Liver (tissue), 9 donors: ENCODE measurements around the gene RIPK1. TPM values are rescaled to one million over a fixed set of nuclear protein-coding genes. Genes with fewer than 3 reads are reported as not detected.

Experiments used
- DNase-seq: peaks from one replicate; pipeline ENCODE4 v3.0.0-alpha.2; 2017; ENCODE audit warnings: low spot score
- H3K27ac ChIP-seq, 2 donors: one replicate each; pipeline ENCODE4 v1.7.0; 2013; ENCODE audit warnings: inconsistent platforms in 2 of 2, low read length in 2 of 2, control low read depth in 1 of 2, low read depth in 1 of 2, mild to moderate bottlenecking in 1 of 2
- H3K27me3 ChIP-seq, 4 donors: one replicate each; pipeline versions ENCODE4 v1.6.1 to v1.7.0; 2013; ENCODE audit warnings: low read length in 3 of 4, inconsistent platforms in 1 of 4, mild to moderate bottlenecking in 1 of 4, moderate library complexity in 1 of 4; ENCODE audit not compliant: control insufficient read depth in 4 of 4, insufficient read depth in 4 of 4
- H3K36me3 ChIP-seq, 4 donors: one replicate each; pipeline versions ENCODE4 v1.6.1 to v1.7.0; 2013; ENCODE audit warnings: low read length in 3 of 4, mild to moderate bottlenecking in 3 of 4, low read depth in 1 of 4, moderate library complexity in 1 of 4; ENCODE audit not compliant: control insufficient read depth in 4 of 4, insufficient read depth in 3 of 4
- H3K4me1 ChIP-seq, 4 donors: one replicate each; pipeline versions ENCODE4 v1.6.1 to v1.7.0; 2013; ENCODE audit warnings: low read length in 3 of 4, mild to moderate bottlenecking in 3 of 4, moderate library complexity in 1 of 4; ENCODE audit not compliant: control insufficient read depth in 4 of 4, insufficient read depth in 4 of 4
- H3K4me3 ChIP-seq, 3 donors: one replicate each; pipeline versions ENCODE4 v1.6.1 to v1.7.0; 2013; ENCODE audit warnings: low read length in 3 of 3, control low read depth in 1 of 3, low read depth in 1 of 3, mild to moderate bottlenecking in 1 of 3
- H3K9ac ChIP-seq, 2 donors: one replicate each; pipeline ENCODE4 v1.7.0; 2013; ENCODE audit warnings: low read length in 2 of 2, mild to moderate bottlenecking in 2 of 2, moderate library complexity in 2 of 2, control low read depth in 1 of 2, low read depth in 1 of 2
- H3K9me3 ChIP-seq, 4 donors: one replicate each; pipeline versions ENCODE4 v1.6.1 to v1.7.0; 2013; ENCODE audit warnings: low read length in 3 of 4; ENCODE audit not compliant: control insufficient read depth in 4 of 4
- EGR1 ChIP-seq, 2 donors: IDR thresholded peaks; 2 replicates each; pipeline ENCODE4 v1.6.1; 2016 to 2018; ENCODE audit warnings: antibody characterized with exemption in 2 of 2, low read depth in 2 of 2
- FOXA1 ChIP-seq: IDR thresholded peaks from 2 replicates; pipeline ENCODE4 v1.6.1; 2016; ENCODE audit warnings: antibody characterized with exemption
- FOXA2 ChIP-seq: IDR thresholded peaks from 2 replicates; pipeline ENCODE4 v1.6.1; 2016; ENCODE audit warnings: antibody characterized with exemption
- HNF4A ChIP-seq, 2 donors: conservative IDR thresholded peaks; 2 replicates each; pipeline ENCODE4 v1.6.1; 2016; ENCODE audit warnings: antibody characterized with exemption in 2 of 2, mild to moderate bottlenecking in 2 of 2
- NR2F2 ChIP-seq: IDR thresholded peaks from 2 replicates; pipeline ENCODE4 v1.6.1; 2016; ENCODE audit warnings: antibody characterized with exemption
- RAD21 ChIP-seq, 2 donors: IDR thresholded peaks; 2 replicates each; pipeline ENCODE4 v1.6.1; 2016; ENCODE audit warnings: antibody characterized with exemption in 2 of 2, mild to moderate bottlenecking in 2 of 2
- SP1 ChIP-seq: IDR thresholded peaks from 2 replicates; pipeline ENCODE4 v1.6.1; 2018; ENCODE audit warnings: antibody characterized with exemption, mild to moderate bottlenecking
- TAF1 ChIP-seq: conservative IDR thresholded peaks from 2 replicates; pipeline ENCODE4 v1.6.1; 2016; ENCODE audit warnings: antibody characterized with exemption, mild to moderate bottlenecking
- YY1 ChIP-seq: IDR thresholded peaks from 2 replicates; pipeline ENCODE4 v1.6.1; 2016; ENCODE audit warnings: antibody characterized with exemption, mild to moderate bottlenecking
- WGBS: extraction: QIAGEN DNeasy Blood & Tissue Kit; methylation state at CpG from one replicate; pipeline ENCODE4 v1.1.7; 2013; 5-methylcytosine and 5-hydroxymethylcytosine counted together
- polyA plus RNA-seq, 2 donors: library from polyadenylated mRNA; stranded (reverse) in 1 of 2; unstranded in 1 of 2; fragments of 200-250 nt in 1 of 2; fragments of >200 nt in 1 of 2; fragmentation: Nextera tagmentation in 1 of 2; extraction: Ambion mirVana in 1 of 2; gene quantifications; one replicate each; pipeline versions ENCODE4 v1.2.1 to v1.2.3, GENCODE V29; 2013 to 2015
- total RNA-seq, 2 donors: library from RNA; depleted of rRNA; stranded (reverse); fragments of >200 nt; gene quantifications; one replicate each; pipeline ENCODE4 v1.2.3, GENCODE V29; 2014
- TF ChIP-seq, protein P1 (sequence below): fragments of 150-350 bp; IDR thresholded peaks from 2 replicates; pipeline ENCODE4 v1.5.1; 2017; ENCODE audit warnings: improper control_type of control experiment, low read depth, low read length; ENCODE audit not compliant: missing input control
- TF ChIP-seq, protein P2 (sequence below): IDR thresholded peaks from 2 replicates; pipeline ENCODE4 v1.6.1; 2016; ENCODE audit warnings: antibody characterized with exemption
- TF ChIP-seq, protein P3 (sequence below): IDR thresholded peaks from 2 replicates; pipeline ENCODE4 v1.6.1; 2016; ENCODE audit warnings: antibody characterized with exemption
- donor health status: healthy.
- donor health status: healthy.
- donor health status: healthy.
- donor health status: healthy.
- donor health status: healthy.

RIPK1 gene
- total and polyA plus RNA-seq, 4 donors: 6.7 to 27.2 (median 13.3) TPM

DNA sequence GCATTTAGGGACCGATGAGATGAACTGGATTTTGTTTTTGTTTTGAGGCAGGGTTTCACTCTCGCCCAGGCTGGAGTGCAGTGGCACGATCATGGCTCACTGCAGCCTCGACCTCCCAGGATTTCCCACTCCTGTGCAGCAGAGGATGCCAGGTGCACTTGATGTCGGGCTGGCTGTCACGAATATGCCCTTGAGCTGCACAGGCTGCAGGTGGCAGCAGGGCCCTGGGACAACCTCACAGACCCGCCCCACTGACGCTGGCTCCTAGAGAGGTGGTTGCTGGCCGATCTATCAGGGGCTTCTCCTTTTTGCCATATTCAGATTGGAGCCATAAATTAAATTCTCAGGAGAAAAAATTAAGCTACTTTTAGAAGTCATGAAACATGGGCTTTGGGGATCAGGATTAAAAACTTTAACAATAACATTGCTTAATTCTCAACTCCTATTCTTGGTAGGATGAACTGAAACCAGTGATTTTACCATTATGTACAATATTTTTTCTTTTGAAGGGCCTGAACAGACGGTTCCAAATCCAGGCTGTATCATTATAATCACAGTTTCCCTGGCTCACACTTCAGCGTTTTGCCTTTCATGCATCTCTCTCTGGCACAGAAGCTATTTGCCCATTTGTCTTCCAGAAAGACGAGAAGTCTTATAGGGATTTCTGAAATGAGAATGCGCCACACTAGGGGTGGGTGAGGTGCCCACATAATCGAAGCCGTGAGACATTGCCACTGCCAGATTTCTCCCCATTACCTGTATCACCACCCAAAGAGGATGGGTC, 36.2 kb upstream of the RIPK1 start:
- H3K27me3 ChIP-seq: no peaks in the 10 kb centered on the region
- DNase-seq: no peak
- H3K4me3 ChIP-seq: no peak overlapping the region
- no peaks in the 10 kb centered on the region for H3K4me1 ChIP-seq
- no peak overlapping the region for H3K9ac ChIP-seq
- H3K9me3 ChIP-seq: no peaks in the 10 kb centered on the region
- no peak overlapping the region for H3K27ac ChIP-seq
- WGBS: 71% methylated on average over 15 of the region's 15 CpGs
- H3K36me3 ChIP-seq: no peaks in the 10 kb centered on the region
- TF ChIP-seq EGR1 (IDR thresholded peaks at IDR 0.05; ENCODE audit: low read depth in 2 of 2): no peak
- no peak for TF ChIP-seq HNF4A (conservative IDR thresholded peaks at IDR 0.05)
- no peak for TF ChIP-seq NR2F2
- no peak for TF ChIP-seq RAD21 (IDR thresholded peaks at IDR 0.05)
- no peak for TF ChIP-seq FOXA2
- TF ChIP-seq FOXA1: no peak
- TF ChIP-seq, protein P1, sequence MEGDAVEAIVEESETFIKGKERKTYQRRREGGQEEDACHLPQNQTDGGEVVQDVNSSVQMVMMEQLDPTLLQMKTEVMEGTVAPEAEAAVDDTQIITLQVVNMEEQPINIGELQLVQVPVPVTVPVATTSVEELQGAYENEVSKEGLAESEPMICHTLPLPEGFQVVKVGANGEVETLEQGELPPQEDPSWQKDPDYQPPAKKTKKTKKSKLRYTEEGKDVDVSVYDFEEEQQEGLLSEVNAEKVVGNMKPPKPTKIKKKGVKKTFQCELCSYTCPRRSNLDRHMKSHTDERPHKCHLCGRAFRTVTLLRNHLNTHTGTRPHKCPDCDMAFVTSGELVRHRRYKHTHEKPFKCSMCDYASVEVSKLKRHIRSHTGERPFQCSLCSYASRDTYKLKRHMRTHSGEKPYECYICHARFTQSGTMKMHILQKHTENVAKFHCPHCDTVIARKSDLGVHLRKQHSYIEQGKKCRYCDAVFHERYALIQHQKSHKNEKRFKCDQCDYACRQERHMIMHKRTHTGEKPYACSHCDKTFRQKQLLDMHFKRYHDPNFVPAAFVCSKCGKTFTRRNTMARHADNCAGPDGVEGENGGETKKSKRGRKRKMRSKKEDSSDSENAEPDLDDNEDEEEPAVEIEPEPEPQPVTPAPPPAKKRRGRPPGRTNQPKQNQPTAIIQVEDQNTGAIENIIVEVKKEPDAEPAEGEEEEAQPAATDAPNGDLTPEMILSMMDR: no peak
- no peak for TF ChIP-seq SP1
- TF ChIP-seq, protein P2, sequence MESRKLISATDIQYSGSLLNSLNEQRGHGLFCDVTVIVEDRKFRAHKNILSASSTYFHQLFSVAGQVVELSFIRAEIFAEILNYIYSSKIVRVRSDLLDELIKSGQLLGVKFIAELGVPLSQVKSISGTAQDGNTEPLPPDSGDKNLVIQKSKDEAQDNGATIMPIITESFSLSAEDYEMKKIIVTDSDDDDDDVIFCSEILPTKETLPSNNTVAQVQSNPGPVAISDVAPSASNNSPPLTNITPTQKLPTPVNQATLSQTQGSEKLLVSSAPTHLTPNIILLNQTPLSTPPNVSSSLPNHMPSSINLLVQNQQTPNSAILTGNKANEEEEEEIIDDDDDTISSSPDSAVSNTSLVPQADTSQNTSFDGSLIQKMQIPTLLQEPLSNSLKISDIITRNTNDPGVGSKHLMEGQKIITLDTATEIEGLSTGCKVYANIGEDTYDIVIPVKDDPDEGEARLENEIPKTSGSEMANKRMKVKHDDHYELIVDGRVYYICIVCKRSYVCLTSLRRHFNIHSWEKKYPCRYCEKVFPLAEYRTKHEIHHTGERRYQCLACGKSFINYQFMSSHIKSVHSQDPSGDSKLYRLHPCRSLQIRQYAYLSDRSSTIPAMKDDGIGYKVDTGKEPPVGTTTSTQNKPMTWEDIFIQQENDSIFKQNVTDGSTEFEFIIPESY: no peak
- no peak for TF ChIP-seq YY1

DNA sequence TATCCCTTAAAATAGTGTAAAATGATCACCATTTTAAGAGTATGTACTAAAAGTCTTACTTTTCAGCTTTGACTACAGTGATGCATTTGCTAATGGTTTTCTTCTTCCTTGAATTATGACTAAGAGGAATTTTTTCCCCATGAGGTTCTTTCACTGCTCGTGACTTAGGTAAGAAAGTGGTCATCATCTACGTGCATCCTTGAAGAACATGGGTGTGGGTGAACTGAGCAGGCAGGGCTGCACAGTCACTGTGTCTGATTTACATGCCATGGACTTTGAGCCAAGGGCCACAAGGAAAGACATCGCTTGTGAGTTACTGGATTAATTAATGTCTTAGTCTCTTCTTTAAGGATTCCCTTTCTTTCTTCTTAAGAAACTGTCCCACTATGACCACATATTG, 35.3 kb upstream of the RIPK1 start:
- TF ChIP-seq HNF4A (conservative IDR thresholded peaks at IDR 0.05): no peak
- TF ChIP-seq RAD21 (IDR thresholded peaks at IDR 0.05): no peak
- TF ChIP-seq, protein P2: no peak
- no peak for TF ChIP-seq TAF1
- no peak for TF ChIP-seq YY1
- TF ChIP-seq, protein P3, sequence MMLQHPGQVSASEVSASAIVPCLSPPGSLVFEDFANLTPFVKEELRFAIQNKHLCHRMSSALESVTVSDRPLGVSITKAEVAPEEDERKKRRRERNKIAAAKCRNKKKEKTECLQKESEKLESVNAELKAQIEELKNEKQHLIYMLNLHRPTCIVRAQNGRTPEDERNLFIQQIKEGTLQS: no peak
- TF ChIP-seq, protein P1: no peak
- TF ChIP-seq FOXA2: no peak
- no peak for TF ChIP-seq FOXA1
- H3K27ac ChIP-seq: no peak overlapping the region
- H3K36me3 ChIP-seq: no peaks in the 10 kb centered on the region
- H3K4me1 ChIP-seq: no peaks in the 10 kb centered on the region
- no peak for DNase-seq
- H3K4me3 ChIP-seq: no peak overlapping the region
- 83% methylated on average over 3 of the region's 3 CpGs for WGBS
- no peaks in the 10 kb centered on the region for H3K9me3 ChIP-seq
- H3K27me3 ChIP-seq: no peaks in the 10 kb centered on the region
- no peak overlapping the region for H3K9ac ChIP-seq
